ENCODE measurements around the gene RPS15. TPM values are rescaled to one million over a fixed set of nuclear protein-coding genes. Genes with fewer than 3 reads are reported as not detected.
A peak's percentile ranks its signal among the peaks of the same experiment; 100 is the strongest.

Gene RPS15
- total RNA-seq, 1 experiment from 2014 or later, result 1,696 TPM

- BruUV-seq (replicated peaks), result no TSS peak
- Histone ChIP-seq H3K27me3 (replicated peaks; ENCODE audit: insufficient read depth, low read depth, low read length, poor library complexity) (no peaks in the 10 kb centered on the region), H3K9me3 (ENCODE audit: low read depth, low read length, poor library complexity, severe bottlenecking) (no peaks in the 10 kb centered on the region), H3K36me3 (ENCODE audit: insufficient read depth, low read length, poor library complexity, severe bottlenecking) (no peaks in the 10 kb centered on the region), H3K4me1 (ENCODE audit: insufficient read depth, low read length, poor library complexity, severe bottlenecking) (peaks cover 11% of the 10 kb centered on the region), H3K4me3 (ENCODE audit: low read depth, low read length, poor library complexity, severe bottlenecking) (no peak overlapping the region), H3K27ac (ENCODE audit: low read depth, low read length, poor library complexity, severe bottlenecking) (no peak overlapping the region)
- no peak for DNase-seq (ENCODE audit: low spot score)
- POLR2A ChIA-PET (ENCODE audit: low non-redundant PET), result no interaction called here
- intact Hi-C loops (cut with micrococcal nuclease; ENCODE audit: unreplicated experiment), result no loop called here
- CTCF ChIA-PET, result no interaction called here
- no peak for TF ChIP-seq CTCF (conservative IDR thresholded peaks at IDR 0.05; ENCODE audit: low read depth, low read length)
- TF ChIP-seq EZH2 (IDR thresholded peaks at IDR 0.05; ENCODE audit: borderline replicate concordance, low read depth, low read length, poor library complexity, severe bottlenecking), result no peak
These were observed 49.5 kb downstream of the RPS15 start for GRCh38 chr19:1487576-1488281.

GRCh38 chr19:1488282-1488601, 50.0 kb downstream of the RPS15 start:
- Histone ChIP-seq H3K27me3 (replicated peaks; ENCODE audit: insufficient read depth, low read depth, low read length, poor library complexity) (no peaks in the 10 kb centered on the region), H3K27ac (ENCODE audit: low read depth, low read length, poor library complexity, severe bottlenecking) (no peak overlapping the region), H3K36me3 (ENCODE audit: insufficient read depth, low read length, poor library complexity, severe bottlenecking) (no peaks in the 10 kb centered on the region), H3K4me1 (ENCODE audit: insufficient read depth, low read length, poor library complexity, severe bottlenecking) (peaks cover 11% of the 10 kb centered on the region), H3K4me3 (ENCODE audit: low read depth, low read length, poor library complexity, severe bottlenecking) (no peak overlapping the region), H3K9me3 (ENCODE audit: low read depth, low read length, poor library complexity, severe bottlenecking) (no peaks in the 10 kb centered on the region)
- TF ChIP-seq EZH2 (IDR thresholded peaks at IDR 0.05; ENCODE audit: borderline replicate concordance, low read depth, low read length, poor library complexity, severe bottlenecking) (no peak), CTCF (conservative IDR thresholded peaks at IDR 0.05; ENCODE audit: low read depth, low read length) (no peak)
- intact Hi-C loops (cut with micrococcal nuclease; ENCODE audit: unreplicated experiment), result no loop called here
- CTCF ChIA-PET, result interaction anchor here (0.7 kb wide), 1 partner anchor 215 kb away, joined by 5 read pairs; no protein-coding TSS in a partner anchor
- DNase-seq (ENCODE audit: low spot score), result no peak
- POLR2A ChIA-PET (ENCODE audit: low non-redundant PET), result no interaction called here
- no TSS peak for BruUV-seq (replicated peaks)

GRCh38 chr19:1489463-1490310, 51.5 kb downstream of the RPS15 start:
- ChIA-PET CTCF (no interaction called here), POLR2A (ENCODE audit: low non-redundant PET) (no interaction called here)
- no peaks in the 10 kb centered on the region for H3K36me3 ChIP-seq (ENCODE audit: insufficient read depth, low read length, poor library complexity, severe bottlenecking)
- peaks cover 11% of the 10 kb centered on the region for H3K4me1 ChIP-seq (ENCODE audit: insufficient read depth, low read length, poor library complexity, severe bottlenecking)
- no peak for DNase-seq (ENCODE audit: low spot score)
- TF ChIP-seq EZH2 (IDR thresholded peaks at IDR 0.05; ENCODE audit: borderline replicate concordance, low read depth, low read length, poor library complexity, severe bottlenecking), result no peak
- no peak for TF ChIP-seq CTCF (conservative IDR thresholded peaks at IDR 0.05; ENCODE audit: low read depth, low read length)
- H3K4me3 ChIP-seq (ENCODE audit: low read depth, low read length, poor library complexity, severe bottlenecking), result peak overlapping the region; percentile 56
- BruUV-seq (replicated peaks), result no TSS peak
- no peaks in the 10 kb centered on the region for H3K27me3 ChIP-seq (replicated peaks; ENCODE audit: insufficient read depth, low read depth, low read length, poor library complexity)
- H3K9me3 ChIP-seq (ENCODE audit: low read depth, low read length, poor library complexity, severe bottlenecking), result no peaks in the 10 kb centered on the region
- intact Hi-C loops (cut with micrococcal nuclease; ENCODE audit: unreplicated experiment), result no loop called here
- peak overlapping the region; percentile 83 for H3K27ac ChIP-seq (ENCODE audit: low read depth, low read length, poor library complexity, severe bottlenecking)

Other genes starting within 250 kb of the RPS15 start
- 64.9 and 73.2 TPM in 2 replicates for gene STK11, start 232.6 kb upstream of the RPS15 start, total RNA-seq (2021)
- gene CBARP, start 200.4 kb upstream of the RPS15 start, total RNA-seq (2021), result 13.3 and 15.0 TPM in 2 replicates
- 237 and 250 TPM in 2 replicates for gene ATP5F1D, start 196.6 kb upstream of the RPS15 start, total RNA-seq (2021)
- 156 and 169 TPM in 2 replicates for gene MIDN, start 189.8 kb upstream of the RPS15 start, total RNA-seq (2021)
- gene CIRBP, start 169.1 kb upstream of the RPS15 start, total RNA-seq (2021), result 287 and 386 TPM in 2 replicates
- 69.4 and 88.6 TPM in 2 replicates for gene FAM174C, start 162.9 kb upstream of the RPS15 start, total RNA-seq (2021)
- 0.64 and 0.68 TPM in 2 replicates for gene EFNA2, start 152.5 kb upstream of the RPS15 start, total RNA-seq (2021)
- gene NDUFS7, start 54.5 kb upstream of the RPS15 start, total RNA-seq (2021), result 101 and 111 TPM in 2 replicates
- gene GAMT, start 36.9 kb upstream of the RPS15 start, total RNA-seq (2021), result 18.8 and 28.5 TPM in 2 replicates
- gene DAZAP1, start 30.8 kb upstream of the RPS15 start, total RNA-seq (2021), result 222 and 229 TPM in 2 replicates
- 1.3 and 1.9 TPM in 2 replicates for gene APC2, start 11.7 kb downstream of the RPS15 start, total RNA-seq (2021)
- 35.0 and 37.1 TPM in 2 replicates for gene C19orf25, start 40.8 kb downstream of the RPS15 start, total RNA-seq (2021)
- 7.2 and 11.1 TPM in 2 replicates for gene PCSK4, start 52.0 kb downstream of the RPS15 start, total RNA-seq (2021)
- 4.7 and 6.8 TPM in 2 replicates for gene REEP6, start 52.8 kb downstream of the RPS15 start, total RNA-seq (2021)
- gene ADAMTSL5, start 74.6 kb downstream of the RPS15 start, total RNA-seq (2021), result 0.59 and 0.86 TPM in 2 replicates
- not detected in 2 replicates for gene PLK5, start 85.7 kb downstream of the RPS15 start, total RNA-seq (2021)
- 60.0 and 65.4 TPM in 2 replicates for gene MEX3D, start 129.9 kb downstream of the RPS15 start, total RNA-seq (2021)
- 138 and 139 TPM in 2 replicates for gene MBD3, start 154.5 kb downstream of the RPS15 start, total RNA-seq (2021)
- gene UQCR11, start 167.1 kb downstream of the RPS15 start, total RNA-seq (2021), result 256 and 258 TPM in 2 replicates
- gene TCF3, start 214.2 kb downstream of the RPS15 start, total RNA-seq (2021), result 333 and 361 TPM in 2 replicates